Activated CD4-positive, alpha-beta T cell treated with anti-CD3 and anti-CD28 coated beads for 1 hour (primary cell): ENCODE results near the gene SSH2.

Experiments used
- DNase-seq: peaks from one replicate; pipeline ENCODE4 v3.0.0-alpha.2; 2020

Gene SSH2

GRCh38 chr17:29583324-29584248 lies 346.4 kb downstream of the SSH2 start:
- DNase-seq = no peak

- no peak for DNase-seq
Measured at GRCh38 chr17:29582772-29583171, 347.3 kb downstream of the SSH2 start.

- no peak for DNase-seq
Measured at GRCh38 chr17:29582254-29582765, 347.7 kb downstream of the SSH2 start.

GRCh38 chr17:29581583-29582253 lies 348.3 kb downstream of the SSH2 start:
- DNase-seq = no peak

- peak; percentile 85 for DNase-seq
Measured at GRCh38 chr17:29579866-29580771, 349.9 kb downstream of the SSH2 start.

- no peak for DNase-seq
Measured at GRCh38 chr17:29578626-29579485, 351.2 kb downstream of the SSH2 start.

GRCh38 chr17:29577385-29578211 lies 352.4 kb downstream of the SSH2 start:
- no peak for DNase-seq

GRCh38 chr17:29577001-29577370 lies 353.0 kb downstream of the SSH2 start:
- DNase-seq = no peak

- DNase-seq = no peak
Measured at GRCh38 chr17:29576214-29577000, 353.6 kb downstream of the SSH2 start.
